ENCODE results near the gene ADGRG4.
A peak's percentile ranks its signal among the peaks of the same experiment; 100 is the strongest.

Gene ADGRG4

DNA sequence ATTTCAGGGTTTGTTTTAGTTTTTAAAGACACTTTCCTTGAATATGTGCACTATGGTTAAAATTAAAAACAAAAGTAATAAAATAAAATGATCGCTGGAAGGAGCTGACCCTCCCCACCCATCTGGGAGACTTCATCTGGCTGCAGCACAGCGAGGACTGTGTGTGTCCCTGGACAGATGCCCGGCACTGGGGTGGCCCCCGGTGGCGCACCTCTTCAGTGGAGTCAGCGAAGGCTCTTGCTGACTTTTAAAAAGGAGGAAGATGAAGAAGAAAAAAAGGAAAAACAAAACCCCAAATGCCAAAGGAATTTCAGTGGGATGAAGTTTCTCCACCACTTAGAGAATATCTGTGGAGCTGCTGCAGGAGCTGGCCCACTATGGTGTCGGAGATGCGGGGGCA, 5.4 kb upstream of the ADGRG4 start:
- DNase-seq (ENCODE audit: low read depth) = no peak

GRCh38 chrX:136303041-136303440, 2.3 kb downstream of the ADGRG4 start:
- DNase-seq (ENCODE audit: low read depth) = no peak

- no peak for DNase-seq (ENCODE audit: low read depth)
These were observed 3.7 kb downstream of the ADGRG4 start for GRCh38 chrX:136304493-136304892.

DNA sequence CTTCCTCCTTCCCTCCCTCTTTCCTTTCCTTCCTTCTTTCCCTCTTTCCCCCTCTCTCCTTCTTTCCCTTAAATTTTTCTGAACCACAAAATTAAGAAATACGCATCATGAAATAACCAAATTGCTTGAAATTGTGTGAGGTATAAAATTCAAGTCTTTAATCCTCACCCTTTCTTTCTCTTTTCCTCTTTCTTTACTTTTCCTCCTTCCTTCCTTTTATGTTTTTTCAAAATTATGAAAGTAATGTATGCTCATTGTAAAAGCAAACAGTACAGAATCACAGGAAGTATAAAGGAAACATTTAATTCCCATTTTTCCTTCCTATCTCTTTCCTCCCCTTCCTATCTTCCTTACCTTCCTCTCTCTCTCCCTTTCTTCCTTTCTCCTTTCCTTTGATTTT, 5.4 kb downstream of the ADGRG4 start:
- DNase-seq (ENCODE audit: low read depth) = no peak

DNA sequence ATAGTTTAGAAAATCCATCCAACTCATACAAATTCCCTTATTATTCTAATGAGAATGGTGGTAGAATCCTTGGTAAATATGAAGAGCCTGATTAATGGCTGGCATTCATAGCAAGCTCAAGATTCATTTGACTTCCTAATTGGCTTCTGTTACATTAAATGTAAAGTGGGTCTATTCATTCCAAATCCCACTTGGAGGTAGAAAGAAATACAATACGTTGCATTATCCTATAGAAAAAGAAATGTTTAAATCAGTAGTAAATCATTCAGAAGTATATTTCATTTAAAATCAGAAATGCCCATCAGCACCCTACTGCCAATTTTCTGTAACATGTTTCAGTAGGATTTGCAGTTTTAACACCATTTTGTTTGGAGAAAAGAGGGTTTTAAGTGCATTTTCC, 6.7 kb downstream of the ADGRG4 start:
- DNase-seq (ENCODE audit: low read depth) = no peak

DNA sequence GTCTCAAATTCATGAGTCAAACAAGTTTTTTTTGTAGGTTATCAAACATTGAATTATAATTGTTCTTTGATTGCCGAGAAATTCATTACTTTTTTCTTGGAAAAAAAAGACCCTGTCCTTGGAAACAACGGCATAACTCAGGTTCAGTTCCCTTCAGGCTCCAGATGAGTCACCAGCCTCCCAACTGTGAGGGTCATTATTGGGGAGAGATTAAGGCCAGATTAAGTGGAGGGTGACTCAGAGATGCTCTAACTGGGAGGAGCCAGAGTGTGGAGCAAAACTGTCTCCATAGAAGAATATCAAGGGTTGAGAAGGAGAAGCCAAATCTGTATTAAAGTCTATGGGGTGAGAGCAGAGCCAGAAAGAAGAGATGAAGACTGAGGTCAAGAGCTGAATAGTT, 9.6 kb downstream of the ADGRG4 start:
- DNase-seq (ENCODE audit: low read depth) = peak; percentile 46

GRCh38 chrX:136318156-136318555, 17.4 kb downstream of the ADGRG4 start:
- no peak for DNase-seq (ENCODE audit: low read depth)

GRCh38 chrX:136318895-136319597, 18.3 kb downstream of the ADGRG4 start:
- no peak for DNase-seq (ENCODE audit: low read depth)

DNA sequence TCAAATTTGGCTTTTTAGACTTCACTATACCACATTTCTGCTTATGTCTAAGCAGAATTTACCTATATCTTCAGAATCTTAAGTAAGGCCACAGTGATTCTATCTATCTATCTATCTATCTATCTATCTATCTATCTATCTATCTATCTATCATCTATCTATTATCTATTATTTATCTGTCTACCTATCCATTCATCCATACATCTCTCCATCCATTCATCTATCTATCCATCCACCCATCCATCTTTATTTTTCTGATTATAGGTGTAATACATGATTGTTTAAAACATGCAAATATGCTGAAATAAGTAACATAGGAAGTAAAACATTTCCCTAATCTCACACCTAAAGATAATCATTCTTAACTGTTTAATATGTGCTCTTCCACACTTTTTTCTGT, 18.8 kb downstream of the ADGRG4 start:
- DNase-seq (ENCODE audit: low read depth) = no peak

DNA sequence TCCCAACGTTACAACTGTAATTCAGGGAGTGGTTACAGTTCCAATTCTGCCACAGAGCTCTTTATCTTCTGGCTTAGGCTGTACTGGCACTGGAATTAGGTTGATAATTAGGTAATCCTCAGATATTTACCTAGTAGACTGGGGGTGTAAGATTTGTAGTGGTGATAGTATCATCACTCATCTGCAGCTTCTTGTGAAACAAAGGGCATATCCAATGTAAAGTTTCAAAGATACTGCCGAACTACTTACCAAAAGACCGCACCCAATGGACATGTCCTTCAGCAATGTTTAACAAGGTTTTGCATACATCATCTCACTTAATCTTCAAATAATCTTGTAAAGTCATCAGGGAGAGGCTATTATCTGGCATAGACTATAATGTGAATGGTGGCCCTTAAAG, 20.8 kb downstream of the ADGRG4 start:
- DNase-seq (ENCODE audit: low read depth) = no peak

DNA sequence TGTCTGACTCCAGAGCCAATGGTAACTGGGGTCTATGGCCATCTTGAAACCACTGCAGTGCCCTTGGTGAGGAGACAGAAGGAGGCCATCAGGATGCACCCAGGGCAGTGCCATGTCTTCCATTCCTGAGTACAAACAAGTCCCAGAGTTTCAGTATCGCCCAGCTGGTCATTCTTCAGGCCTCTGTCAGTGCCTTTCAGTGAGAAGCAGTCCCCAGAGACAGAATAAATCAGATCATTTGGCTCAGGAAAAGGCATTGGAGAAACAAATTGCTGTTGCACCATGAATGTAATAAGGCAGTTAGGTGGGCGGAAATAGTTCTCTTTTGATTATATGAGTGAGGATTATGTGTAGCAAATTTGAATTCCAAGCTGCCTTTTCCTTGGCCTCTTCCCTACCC, 21.3 kb downstream of the ADGRG4 start:
- no peak for DNase-seq (ENCODE audit: low read depth)

DNA sequence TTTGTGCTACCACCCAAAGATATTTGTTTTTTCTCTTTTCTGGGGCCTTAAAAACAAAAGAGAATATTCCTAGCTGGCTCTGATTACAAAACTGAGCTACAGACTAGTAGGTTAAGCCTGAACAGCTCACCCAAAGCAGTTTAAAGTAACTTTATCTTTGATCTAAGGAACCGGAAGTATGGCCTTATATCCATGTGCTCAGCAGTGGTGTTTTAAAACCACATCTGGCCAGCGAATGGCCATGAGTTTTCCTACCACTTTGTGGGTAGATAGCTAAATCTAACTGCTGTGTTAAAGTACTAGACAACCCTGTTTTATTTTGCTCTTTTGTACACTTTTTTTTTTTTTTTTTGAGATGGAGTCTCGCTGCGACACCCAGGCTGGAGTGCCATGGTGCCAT, 24.6 kb downstream of the ADGRG4 start:
- DNase-seq (ENCODE audit: low read depth) = no peak

GRCh38 chrX:136328933-136329332, 28.2 kb downstream of the ADGRG4 start:
- DNase-seq (ENCODE audit: low read depth) = no peak

- DNase-seq (ENCODE audit: low read depth) = peak; percentile 11
These were observed 35.9 kb downstream of the ADGRG4 start for GRCh38 chrX:136336623-136337022.

- no peak for DNase-seq (ENCODE audit: low read depth)
These were observed 38.9 kb downstream of the ADGRG4 start for GRCh38 chrX:136339702-136340101.

DNA sequence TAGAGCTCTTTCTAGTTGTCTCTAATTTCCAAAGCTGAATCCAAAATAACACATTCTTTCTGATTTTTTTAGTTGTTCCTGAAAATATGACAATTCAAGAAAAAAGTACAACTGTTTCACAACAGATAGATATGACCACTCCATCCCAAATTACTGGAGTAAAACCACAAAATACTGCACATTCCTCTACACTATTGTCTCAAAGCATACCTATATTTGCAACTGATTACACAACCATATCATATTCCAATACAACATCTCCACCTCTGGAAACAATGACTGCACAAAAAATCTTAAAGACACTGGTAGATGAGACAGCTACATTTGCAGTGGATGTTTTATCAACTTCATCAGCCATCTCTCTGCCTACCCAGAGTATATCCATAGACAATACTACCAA, 43.6 kb downstream of the ADGRG4 start:
- DNase-seq (ENCODE audit: low read depth) = no peak

DNA sequence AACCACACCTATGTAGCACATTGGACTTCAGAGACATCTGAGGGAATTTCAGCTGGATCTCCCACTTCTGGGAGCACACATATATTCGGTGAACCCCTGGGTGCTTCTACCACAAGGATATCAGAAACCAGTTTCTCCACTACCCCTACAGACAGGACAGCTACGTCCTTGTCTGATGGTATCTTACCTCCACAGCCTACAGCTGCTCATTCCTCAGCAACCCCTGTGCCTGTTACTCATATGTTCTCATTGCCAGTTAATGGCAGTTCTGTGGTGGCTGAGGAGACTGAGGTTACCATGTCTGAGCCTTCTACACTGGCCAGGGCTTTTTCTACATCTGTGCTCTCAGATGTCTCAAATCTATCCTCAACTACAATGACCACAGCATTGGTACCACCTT, 45.7 kb downstream of the ADGRG4 start:
- DNase-seq (ENCODE audit: low read depth) = no peak

DNA sequence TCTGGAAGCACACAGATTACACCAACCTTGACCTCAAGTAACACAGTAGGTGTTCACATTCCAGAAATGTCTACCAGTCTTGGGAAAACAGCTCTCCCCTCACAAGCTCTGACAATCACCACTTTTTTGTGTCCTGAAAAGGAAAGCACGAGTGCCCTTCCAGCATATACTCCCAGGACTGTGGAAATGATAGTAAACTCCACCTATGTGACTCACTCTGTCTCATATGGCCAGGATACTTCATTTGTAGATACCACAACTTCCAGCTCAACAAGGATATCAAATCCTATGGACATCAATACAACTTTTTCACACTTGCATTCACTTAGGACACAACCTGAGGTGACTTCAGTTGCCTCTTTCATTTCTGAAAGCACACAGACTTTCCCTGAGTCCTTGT, 46.9 kb downstream of the ADGRG4 start:
- no peak for DNase-seq (ENCODE audit: low read depth)

DNA sequence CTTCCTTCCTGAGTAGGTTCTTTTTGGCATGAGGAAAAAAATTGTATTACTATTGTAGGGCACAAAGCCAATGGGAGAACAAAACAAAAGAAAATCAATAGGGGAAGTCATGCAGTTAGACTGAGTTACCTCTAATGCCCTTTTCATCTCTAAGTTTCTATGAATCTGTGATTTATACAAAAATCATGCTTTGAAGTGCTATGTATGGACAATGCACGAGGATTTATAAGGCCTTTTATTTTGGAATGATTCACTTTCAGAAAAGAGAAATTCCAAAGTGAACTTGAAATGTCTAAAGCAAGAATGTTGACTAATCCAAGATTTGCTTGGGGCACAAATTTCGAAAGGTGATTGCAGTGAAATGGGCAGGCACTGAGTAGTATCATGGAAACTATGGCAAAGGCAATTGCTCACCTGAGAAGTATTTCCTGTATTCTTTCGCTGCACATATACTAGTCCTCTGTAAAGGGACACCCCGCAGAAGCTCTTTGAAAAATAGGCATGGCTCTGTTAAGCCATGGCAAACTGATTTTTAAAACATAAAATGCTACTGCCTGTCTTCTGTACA, 52.8 kb downstream of the ADGRG4 start:
- DNase-seq (ENCODE audit: low read depth) = peak; percentile 5

- no peak for DNase-seq (ENCODE audit: low read depth)
These were observed 53.4 kb downstream of the ADGRG4 start for GRCh38 chrX:136354201-136354600.

GRCh38 chrX:136369377-136369776, 68.6 kb downstream of the ADGRG4 start:
- no peak for DNase-seq (ENCODE audit: low read depth)

- DNase-seq (ENCODE audit: low read depth) = no peak
These were observed 76.0 kb downstream of the ADGRG4 start for GRCh38 chrX:136376713-136377112.

GRCh38 chrX:136380010-136380769, 79.4 kb downstream of the ADGRG4 start:
- DNase-seq (ENCODE audit: low read depth) = no peak

- DNase-seq (ENCODE audit: low read depth) = no peak
These were observed 85.4 kb downstream of the ADGRG4 start for GRCh38 chrX:136386173-136386572.
